AG10803 (cell line): Measurements from ENCODE around the gene IL9R.

Experiments
- DNase-seq: peaks from one replicate; pipeline ENCODE4 v3.0.0; 2010; ENCODE audit warnings: low read depth
- H3K4me3 ChIP-seq: 2 replicates; pipeline ENCODE4 v1.5.1; 2011; ENCODE audit warnings: mild to moderate bottlenecking, low read length, control low read depth
- TF ChIP-seq, protein P1 (sequence below): conservative IDR thresholded peaks from 2 replicates; pipeline ENCODE4 v1.5.1; 2011; ENCODE audit warnings: mild to moderate bottlenecking, low read length, control low read depth, inconsistent platforms

The IL9R gene, protein sequence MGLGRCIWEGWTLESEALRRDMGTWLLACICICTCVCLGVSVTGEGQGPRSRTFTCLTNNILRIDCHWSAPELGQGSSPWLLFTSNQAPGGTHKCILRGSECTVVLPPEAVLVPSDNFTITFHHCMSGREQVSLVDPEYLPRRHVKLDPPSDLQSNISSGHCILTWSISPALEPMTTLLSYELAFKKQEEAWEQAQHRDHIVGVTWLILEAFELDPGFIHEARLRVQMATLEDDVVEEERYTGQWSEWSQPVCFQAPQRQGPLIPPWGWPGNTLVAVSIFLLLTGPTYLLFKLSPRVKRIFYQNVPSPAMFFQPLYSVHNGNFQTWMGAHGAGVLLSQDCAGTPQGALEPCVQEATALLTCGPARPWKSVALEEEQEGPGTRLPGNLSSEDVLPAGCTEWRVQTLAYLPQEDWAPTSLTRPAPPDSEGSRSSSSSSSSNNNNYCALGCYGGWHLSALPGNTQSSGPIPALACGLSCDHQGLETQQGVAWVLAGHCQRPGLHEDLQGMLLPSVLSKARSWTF

DNA sequence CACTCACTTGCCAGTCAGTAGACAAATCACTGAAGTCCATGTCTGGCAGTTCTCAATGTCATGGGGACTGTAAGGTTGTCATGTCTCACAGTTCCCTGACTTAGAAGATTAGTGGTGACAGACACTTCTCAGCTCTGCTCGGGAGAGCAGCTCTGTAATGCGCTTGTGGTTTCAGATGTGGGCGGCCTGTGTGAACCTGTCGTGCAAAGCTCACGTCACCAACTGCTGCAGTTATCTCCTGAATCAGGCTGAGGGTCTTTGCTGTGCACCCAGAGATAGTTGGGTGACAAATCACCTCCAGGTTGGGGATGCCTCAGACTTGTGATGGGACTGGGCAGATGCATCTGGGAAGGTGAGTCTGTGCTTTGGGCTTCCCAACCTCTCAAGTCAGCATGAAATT lies at the start of gene IL9R:
Gene IL9R, plus strand, starts transcription at position 261 of the 400 bp plus-strand sequence. Its CDS starts 64 bp downstream, at position 325.
- DNase-seq, result no peak
- H3K4me3 ChIP-seq, result no peak within 1 kb of the TSS
- TF ChIP-seq, protein P1, sequence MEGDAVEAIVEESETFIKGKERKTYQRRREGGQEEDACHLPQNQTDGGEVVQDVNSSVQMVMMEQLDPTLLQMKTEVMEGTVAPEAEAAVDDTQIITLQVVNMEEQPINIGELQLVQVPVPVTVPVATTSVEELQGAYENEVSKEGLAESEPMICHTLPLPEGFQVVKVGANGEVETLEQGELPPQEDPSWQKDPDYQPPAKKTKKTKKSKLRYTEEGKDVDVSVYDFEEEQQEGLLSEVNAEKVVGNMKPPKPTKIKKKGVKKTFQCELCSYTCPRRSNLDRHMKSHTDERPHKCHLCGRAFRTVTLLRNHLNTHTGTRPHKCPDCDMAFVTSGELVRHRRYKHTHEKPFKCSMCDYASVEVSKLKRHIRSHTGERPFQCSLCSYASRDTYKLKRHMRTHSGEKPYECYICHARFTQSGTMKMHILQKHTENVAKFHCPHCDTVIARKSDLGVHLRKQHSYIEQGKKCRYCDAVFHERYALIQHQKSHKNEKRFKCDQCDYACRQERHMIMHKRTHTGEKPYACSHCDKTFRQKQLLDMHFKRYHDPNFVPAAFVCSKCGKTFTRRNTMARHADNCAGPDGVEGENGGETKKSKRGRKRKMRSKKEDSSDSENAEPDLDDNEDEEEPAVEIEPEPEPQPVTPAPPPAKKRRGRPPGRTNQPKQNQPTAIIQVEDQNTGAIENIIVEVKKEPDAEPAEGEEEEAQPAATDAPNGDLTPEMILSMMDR, result no peak

DNA sequence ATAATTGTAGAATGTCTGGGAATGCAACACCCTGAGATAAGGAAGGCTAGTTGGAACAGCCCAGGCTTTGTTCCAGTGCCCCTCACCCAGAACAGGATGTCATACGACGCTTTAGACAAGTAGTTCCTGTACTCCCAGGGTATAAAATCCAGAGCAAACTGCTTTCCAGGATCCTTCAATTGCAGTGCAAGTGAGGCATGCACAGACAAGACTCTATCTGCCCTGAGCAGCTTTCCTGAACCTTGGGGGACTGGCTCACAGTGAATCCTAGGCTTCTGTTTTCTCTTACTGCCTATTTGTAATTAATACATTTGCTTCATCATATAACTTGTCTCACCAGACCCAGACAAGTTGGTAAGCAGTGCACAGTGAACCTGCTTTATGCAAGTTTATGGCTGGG lies 48.4 kb upstream of the IL9R start:
- TF ChIP-seq, protein P1, result no peak
- H3K4me3 ChIP-seq, result no peak overlapping the region
- no peak for DNase-seq

DNA sequence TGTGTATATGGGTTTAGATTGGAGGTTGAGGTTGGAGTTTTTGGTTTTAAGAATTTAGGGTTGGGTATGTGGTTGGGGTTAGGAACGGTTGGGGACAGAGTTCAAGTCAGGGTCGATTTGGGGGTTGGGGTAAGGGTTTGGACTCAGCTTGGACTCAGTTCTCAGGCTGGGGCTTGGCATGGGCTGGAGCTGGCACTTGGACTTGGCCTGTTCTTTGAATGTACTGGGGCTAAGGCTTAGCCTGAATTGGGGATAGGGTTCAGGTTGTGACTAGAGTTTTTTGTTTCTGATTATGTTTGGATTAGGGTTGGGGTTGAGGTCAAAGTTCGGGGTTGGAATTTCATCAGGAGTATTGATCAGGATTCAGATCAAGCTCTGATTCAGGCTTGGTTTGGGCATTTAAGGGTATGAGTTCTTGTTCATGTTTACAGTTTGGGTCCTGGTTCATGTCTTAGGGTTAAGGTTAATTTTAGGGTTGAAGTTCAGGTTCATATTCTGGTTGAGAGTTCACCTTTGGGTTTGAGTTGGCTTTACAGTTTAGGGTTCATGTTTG lies 46.2 kb upstream of the IL9R start:
- no peak overlapping the region for H3K4me3 ChIP-seq
- TF ChIP-seq, protein P1, result no peak
- DNase-seq, result no peak

DNA sequence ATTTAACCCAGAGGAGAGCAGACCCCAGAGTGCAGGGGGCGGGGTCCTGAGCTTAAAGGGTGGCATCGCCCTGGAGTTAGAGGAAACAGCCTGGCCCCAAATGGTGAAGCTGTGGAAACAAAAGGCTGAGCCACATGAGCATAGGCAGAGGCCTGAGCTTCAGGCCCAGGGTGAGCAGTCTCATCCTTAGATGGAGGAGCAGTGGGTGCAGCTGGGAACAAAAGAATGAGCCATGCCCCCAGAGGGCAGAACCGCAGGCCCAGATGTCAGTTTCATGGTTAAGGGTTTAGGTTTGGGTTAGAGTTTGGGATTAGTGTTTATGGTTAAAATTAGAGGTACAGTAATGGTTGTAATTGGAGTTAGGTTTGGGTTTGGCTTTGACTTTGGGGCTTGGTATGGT lies 44.4 kb upstream of the IL9R start:
- no peak overlapping the region for H3K4me3 ChIP-seq
- no peak for DNase-seq
- TF ChIP-seq, protein P1, result no peak

DNA sequence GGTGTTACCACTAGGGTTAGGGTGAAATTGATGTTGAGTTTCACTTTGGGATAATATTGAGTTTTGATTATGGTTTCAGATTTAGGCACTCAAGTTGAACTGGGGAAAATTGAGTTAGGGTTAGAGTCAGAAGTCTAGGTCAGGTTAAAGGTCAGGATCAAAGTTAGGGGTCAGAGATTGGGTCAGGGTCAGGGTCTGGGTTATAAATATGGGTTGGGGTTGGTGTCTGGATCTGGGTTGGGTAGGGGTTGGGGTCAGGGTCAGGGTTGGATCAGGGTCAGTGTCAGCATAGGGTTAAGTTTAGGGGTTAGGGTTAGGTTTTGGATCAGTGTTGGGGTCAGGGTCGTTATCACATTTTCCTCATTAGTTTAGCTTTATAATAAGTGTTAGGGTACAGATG lies 42.7 kb upstream of the IL9R start:
- TF ChIP-seq, protein P1, result no peak
- DNase-seq, result no peak
- H3K4me3 ChIP-seq, result no peak overlapping the region

DNA sequence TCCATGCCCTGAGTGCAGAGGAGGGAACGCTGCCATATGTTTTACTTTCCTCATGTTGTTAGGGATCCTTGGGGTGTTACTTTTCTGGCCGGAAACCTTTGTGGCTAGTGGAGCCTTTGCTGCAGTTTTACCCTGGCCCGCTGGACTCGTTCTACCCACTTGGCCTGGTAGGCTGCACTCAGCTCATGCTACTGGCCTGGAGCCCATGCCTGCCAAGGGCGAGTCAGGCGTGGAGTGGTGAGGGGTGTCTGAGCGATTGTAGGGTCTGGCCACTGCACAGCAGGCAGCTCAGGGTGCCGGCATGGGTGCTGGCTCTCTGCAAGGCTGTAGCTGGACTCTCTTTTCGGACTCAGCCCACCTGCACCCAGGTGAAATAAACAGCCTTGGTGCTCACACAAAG lies 41.4 kb upstream of the IL9R start:
- H3K4me3 ChIP-seq, result no peak overlapping the region
- no peak for DNase-seq
- TF ChIP-seq, protein P1, result no peak

DNA sequence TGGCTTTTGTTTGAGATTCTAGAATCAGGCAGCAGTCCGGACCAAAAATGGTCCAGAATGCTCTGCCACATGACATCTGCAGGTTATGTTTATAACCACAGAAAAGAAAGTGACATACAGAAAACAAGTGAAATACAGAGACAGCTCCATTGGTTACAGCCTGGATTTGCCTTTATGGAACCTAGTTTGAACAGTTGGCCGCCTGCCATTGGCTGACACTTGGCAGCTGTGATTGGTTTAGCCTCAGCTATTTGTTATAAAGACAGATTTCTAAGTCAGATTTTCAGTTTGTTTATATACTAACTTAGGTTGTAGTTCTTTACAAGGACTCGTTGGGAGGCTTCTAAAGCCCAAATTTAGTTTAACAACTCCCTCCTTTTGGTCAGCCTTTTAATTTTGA lies 40.8 kb upstream of the IL9R start:
- no peak for DNase-seq
- no peak overlapping the region for H3K4me3 ChIP-seq
- TF ChIP-seq, protein P1, result no peak
